ENCODE data around the gene TEAD1. TPM values are rescaled to one million over a fixed set of nuclear protein-coding genes. Genes with fewer than 3 reads are reported as not detected.

Gene TEAD1
- total RNA-seq, 2 donors from 2014 or later: 47.9 to 87.0 TPM

DNA sequence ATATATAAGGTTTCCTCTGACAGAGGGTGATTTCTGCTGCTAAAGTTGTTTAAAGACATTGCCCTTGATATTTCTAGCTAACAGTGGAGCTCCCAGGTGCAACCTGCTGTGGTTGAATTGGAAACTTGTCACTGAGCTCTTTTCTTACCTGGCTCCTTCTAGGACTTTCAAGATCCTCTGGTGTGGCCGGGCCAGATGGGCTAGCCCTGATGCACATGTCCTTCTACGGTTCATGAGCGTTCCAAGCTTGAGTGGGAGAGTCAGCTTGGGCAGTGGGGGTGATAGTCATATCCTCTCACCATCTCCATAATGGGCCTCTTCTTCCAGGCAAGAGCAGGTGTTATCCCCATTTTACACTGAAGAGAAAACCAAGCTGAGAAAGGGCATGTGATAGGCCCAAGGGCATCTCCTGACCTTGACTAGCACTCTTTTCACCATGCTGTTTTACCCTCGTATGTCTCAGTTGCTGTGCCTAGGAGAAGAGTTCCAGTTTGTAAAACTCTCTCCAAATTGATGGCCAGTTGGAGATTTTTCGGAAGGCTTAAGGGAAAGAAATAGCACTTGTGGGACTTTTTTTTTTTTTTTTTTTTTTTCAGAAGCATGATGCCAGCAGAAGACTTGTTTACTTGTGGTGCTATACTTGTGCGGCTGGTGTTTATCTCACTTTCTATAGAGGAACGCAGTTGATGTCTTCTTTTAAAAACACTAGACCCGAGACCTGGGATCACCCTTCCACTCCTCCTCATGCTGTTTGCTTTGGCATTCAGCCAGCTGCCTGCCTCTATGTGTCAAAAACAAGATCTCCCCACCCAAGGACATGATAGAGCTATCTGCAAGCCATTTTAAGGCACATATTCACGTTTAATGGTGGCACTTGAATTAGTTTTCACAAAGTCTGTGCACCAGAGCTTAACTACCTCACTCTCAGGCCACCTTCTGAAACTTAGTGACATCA lies 32.6 kb downstream of the TEAD1 start:
- no peak overlapping the region for H3K27ac ChIP-seq
- no peaks in the 10 kb centered on the region for H3K36me3 ChIP-seq
- no peaks in the 10 kb centered on the region for H3K9me3 ChIP-seq
- peaks cover 2% of the 10 kb centered on the region for H3K4me1 ChIP-seq (replicated peaks)
- intact Hi-C loops (cut with DNase I): no loop called here
- TF ChIP-seq POLR2AphosphoS5 (IDR thresholded peaks at IDR 0.05) (no peak), POLR2A (IDR thresholded peaks at IDR 0.05) (no peak)
- TF ChIP-seq, protein P1, sequence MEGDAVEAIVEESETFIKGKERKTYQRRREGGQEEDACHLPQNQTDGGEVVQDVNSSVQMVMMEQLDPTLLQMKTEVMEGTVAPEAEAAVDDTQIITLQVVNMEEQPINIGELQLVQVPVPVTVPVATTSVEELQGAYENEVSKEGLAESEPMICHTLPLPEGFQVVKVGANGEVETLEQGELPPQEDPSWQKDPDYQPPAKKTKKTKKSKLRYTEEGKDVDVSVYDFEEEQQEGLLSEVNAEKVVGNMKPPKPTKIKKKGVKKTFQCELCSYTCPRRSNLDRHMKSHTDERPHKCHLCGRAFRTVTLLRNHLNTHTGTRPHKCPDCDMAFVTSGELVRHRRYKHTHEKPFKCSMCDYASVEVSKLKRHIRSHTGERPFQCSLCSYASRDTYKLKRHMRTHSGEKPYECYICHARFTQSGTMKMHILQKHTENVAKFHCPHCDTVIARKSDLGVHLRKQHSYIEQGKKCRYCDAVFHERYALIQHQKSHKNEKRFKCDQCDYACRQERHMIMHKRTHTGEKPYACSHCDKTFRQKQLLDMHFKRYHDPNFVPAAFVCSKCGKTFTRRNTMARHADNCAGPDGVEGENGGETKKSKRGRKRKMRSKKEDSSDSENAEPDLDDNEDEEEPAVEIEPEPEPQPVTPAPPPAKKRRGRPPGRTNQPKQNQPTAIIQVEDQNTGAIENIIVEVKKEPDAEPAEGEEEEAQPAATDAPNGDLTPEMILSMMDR (IDR thresholded peaks at IDR 0.05): no peak
- no peak overlapping the region for H3K4me3 ChIP-seq
- WGBS: 61% methylated on average over 9 of the region's 9 CpGs
- no peak for DNase-seq (ENCODE audit: low spot score)
- no peaks in the 10 kb centered on the region for H3K27me3 ChIP-seq (replicated peaks; ENCODE audit: insufficient read depth)

DNA sequence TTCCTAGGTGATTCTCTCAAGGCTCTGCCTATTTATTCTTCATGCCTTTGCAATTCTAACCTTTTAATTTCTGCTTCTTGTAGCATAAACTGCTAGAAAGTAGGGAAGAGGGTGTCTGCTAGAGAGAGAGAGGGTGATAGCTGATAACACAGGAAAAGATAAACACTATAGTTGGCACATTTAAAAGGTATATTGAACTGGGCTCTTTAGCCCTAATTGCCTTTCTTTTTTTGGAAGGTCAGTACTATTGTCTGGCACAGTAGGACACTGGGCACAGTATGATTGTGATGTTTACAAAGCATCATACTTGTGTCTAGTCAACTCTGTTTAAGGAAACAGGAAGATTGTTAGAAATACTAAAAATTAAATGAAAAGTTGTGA lies 33.3 kb downstream of the TEAD1 start:
- no peak overlapping the region for H3K4me3 ChIP-seq
- TF ChIP-seq POLR2AphosphoS5 (IDR thresholded peaks at IDR 0.05) (no peak), POLR2A (IDR thresholded peaks at IDR 0.05) (no peak)
- TF ChIP-seq, protein P1 (IDR thresholded peaks at IDR 0.05): no peak
- no peak for DNase-seq (ENCODE audit: low spot score)
- no peaks in the 10 kb centered on the region for H3K9me3 ChIP-seq
- no peak overlapping the region for H3K27ac ChIP-seq
- intact Hi-C loops (cut with DNase I): no loop called here
- H3K27me3 ChIP-seq (replicated peaks; ENCODE audit: insufficient read depth): no peaks in the 10 kb centered on the region
- H3K4me1 ChIP-seq (replicated peaks): no peaks in the 10 kb centered on the region
- H3K36me3 ChIP-seq: no peaks in the 10 kb centered on the region

DNA sequence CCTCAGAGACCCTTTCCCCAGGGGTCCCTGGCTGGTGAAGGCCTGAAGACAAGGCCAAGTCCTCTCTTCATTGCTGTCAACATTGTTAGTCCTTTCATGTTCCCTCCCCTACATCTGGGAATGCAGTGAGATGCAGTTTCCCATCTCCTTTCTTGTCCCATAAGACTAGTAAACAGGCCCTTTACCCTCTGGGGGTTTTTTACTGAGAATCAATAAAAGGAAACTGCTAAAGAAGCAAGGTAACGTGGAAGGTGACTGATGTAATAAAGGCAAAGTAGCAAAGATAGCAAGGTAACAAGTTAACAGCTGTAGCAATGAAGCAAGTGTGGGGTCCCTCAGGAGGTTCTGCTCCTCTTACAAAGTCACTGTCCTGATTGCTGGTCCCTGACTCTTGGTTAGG lies 37.3 kb downstream of the TEAD1 start:
- no peaks in the 10 kb centered on the region for H3K36me3 ChIP-seq
- H3K9me3 ChIP-seq: no peaks in the 10 kb centered on the region
- H3K4me1 ChIP-seq (replicated peaks): no peaks in the 10 kb centered on the region
- no peak overlapping the region for H3K27ac ChIP-seq
- H3K4me3 ChIP-seq: no peak overlapping the region
- H3K27me3 ChIP-seq (replicated peaks; ENCODE audit: insufficient read depth): no peaks in the 10 kb centered on the region
- DNase-seq (ENCODE audit: low spot score): no peak
- TF ChIP-seq POLR2A (IDR thresholded peaks at IDR 0.05) (no peak), POLR2AphosphoS5 (IDR thresholded peaks at IDR 0.05) (no peak)
- TF ChIP-seq, protein P1 (IDR thresholded peaks at IDR 0.05): no peak
- WGBS: 85% methylated on average over 1 of the region's 1 CpG
- intact Hi-C loops (cut with DNase I): no loop called here

DNA sequence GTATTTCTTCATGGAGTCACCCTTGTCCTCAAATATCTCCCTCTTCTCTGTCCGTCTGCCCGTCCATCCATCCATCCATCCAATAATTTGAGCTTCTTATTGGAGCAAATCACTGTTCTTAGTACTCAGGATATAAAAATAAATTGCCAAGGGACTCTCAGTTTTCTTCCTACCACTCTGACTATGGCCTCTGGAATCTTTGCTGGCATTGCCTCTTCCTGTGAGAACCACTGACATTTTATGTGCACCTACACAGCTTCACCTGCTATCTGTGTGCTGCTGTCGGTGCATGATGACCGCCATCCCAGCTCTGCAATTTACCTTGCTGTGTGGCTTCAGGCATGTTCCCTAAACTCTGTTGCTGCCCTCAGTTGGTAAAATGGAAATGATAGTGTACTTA lies 37.9 kb downstream of the TEAD1 start:
- Histone ChIP-seq H3K27ac (no peak overlapping the region), H3K4me1 (replicated peaks) (no peaks in the 10 kb centered on the region), H3K4me3 (no peak overlapping the region), H3K9me3 (no peaks in the 10 kb centered on the region), H3K36me3 (no peaks in the 10 kb centered on the region), H3K27me3 (replicated peaks; ENCODE audit: insufficient read depth) (no peaks in the 10 kb centered on the region)
- intact Hi-C loops (cut with DNase I): no loop called here
- DNase-seq (ENCODE audit: low spot score): no peak
- WGBS: 99% methylated on average over 4 of the region's 4 CpGs
- TF ChIP-seq POLR2A (IDR thresholded peaks at IDR 0.05) (no peak), POLR2AphosphoS5 (IDR thresholded peaks at IDR 0.05) (no peak)
- TF ChIP-seq, protein P1 (IDR thresholded peaks at IDR 0.05): no peak

DNA sequence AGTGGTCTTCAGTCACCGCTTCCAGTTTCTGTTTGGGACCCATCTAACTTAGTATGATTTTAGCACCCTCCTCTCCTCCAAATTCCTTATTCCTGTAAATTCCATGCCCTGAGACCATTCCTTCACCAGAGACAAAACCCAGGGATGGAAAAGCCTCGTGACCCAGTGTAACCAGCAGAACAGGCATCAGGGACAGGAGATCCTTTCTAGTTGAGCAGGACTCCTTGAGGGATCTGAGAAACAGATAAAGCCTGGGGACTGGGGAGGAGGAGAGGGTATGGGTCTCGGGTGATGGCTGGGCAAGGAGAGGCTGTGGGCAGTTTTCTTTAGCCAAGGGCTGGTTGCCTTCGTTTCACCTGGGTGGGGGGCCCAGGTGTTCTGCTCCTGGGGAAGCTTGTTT lies 40.9 kb downstream of the TEAD1 start:
- TF ChIP-seq, protein P1 (IDR thresholded peaks at IDR 0.05): no peak
- TF ChIP-seq POLR2A (IDR thresholded peaks at IDR 0.05): no peak
- TF ChIP-seq POLR2AphosphoS5 (IDR thresholded peaks at IDR 0.05): no peak
- no peak for DNase-seq (ENCODE audit: low spot score)
- 81% methylated on average over 4 of the region's 4 CpGs for WGBS
- H3K27me3 ChIP-seq (replicated peaks; ENCODE audit: insufficient read depth): no peaks in the 10 kb centered on the region
- H3K4me1 ChIP-seq (replicated peaks): no peaks in the 10 kb centered on the region
- H3K27ac ChIP-seq: no peak overlapping the region
- H3K4me3 ChIP-seq: no peak overlapping the region
- no peaks in the 10 kb centered on the region for H3K9me3 ChIP-seq
- no peaks in the 10 kb centered on the region for H3K36me3 ChIP-seq
- intact Hi-C loops (cut with DNase I): no loop called here
